Transverse colon (tissue), 4 donors: ENCODE measurements around the gene PTPN3. TPM values are rescaled to one million over a fixed set of nuclear protein-coding genes. Genes with fewer than 3 reads are reported as not detected.

Experiments used
- DNase-seq: peaks from one replicate; pipeline ENCODE4 v3.0.0-alpha.2; 2019
- H3K27ac ChIP-seq, 4 donors: fragments of 200-600 bp; sonication (generic); 2 replicates each; pipeline ENCODE4 v1.5.1; 2016 to 2018; ENCODE audit warnings: inconsistent platforms in 4 of 4
- H3K27me3 ChIP-seq: fragments of 200-600 bp; sonication (generic); 2 replicates; pipeline ENCODE4 v1.5.1; 2017; ENCODE audit warnings: inconsistent platforms
- H3K36me3 ChIP-seq, 4 donors: fragments of 200-600 bp; sonication (generic); 2 replicates each; pipeline ENCODE4 v1.5.1; 2017 to 2019; ENCODE audit warnings: inconsistent platforms in 4 of 4
- H3K4me1 ChIP-seq, 4 donors: fragments of 200-600 bp; sonication (generic); 2 replicates each; pipeline ENCODE4 v1.5.1; 2017 to 2020; ENCODE audit warnings: inconsistent platforms in 4 of 4
- H3K4me3 ChIP-seq, 4 donors: fragments of 200-600 bp; sonication (generic); 1 replicate in 1 of 4; 2 replicates in 3 of 4; pipeline versions ENCODE4 v1.5.1 to v1.6.1; 2017 to 2019; ENCODE audit warnings: inconsistent platforms in 4 of 4
- H3K9me3 ChIP-seq, 2 donors: fragments of 200-600 bp; sonication (generic); 2 replicates each; pipeline ENCODE4 v1.5.1; 2017 to 2019; ENCODE audit warnings: inconsistent platforms in 2 of 2
- EP300 ChIP-seq: sonication (generic); formaldehyde crosslinking; IDR thresholded peaks from one replicate; pipeline ENCODE4 v1.6.1; 2017; ENCODE audit warnings: antibody characterized with exemption, low read depth
- POLR2A ChIP-seq: fragments of 450-650 bp; IDR thresholded peaks from one replicate; pipeline ENCODE4 v1.6.1; 2016; ENCODE audit warnings: antibody characterized with exemption, mild to moderate bottlenecking, moderate library complexity
- POLR2AphosphoS5 ChIP-seq, 3 donors: sonication (generic); formaldehyde crosslinking; IDR thresholded peaks; one replicate each; pipeline ENCODE4 v1.6.1; 2016; ENCODE audit warnings: antibody characterized with exemption in 3 of 3
- WGBS, 2 donors: methylation state at CpG; one replicate each; pipeline ENCODE4 v1.1.5; 2018; ENCODE audit warnings: low coverage in 1 of 2; 5-methylcytosine and 5-hydroxymethylcytosine counted together
- in situ Hi-C, 4 donors: fragments of 200-750 bp; cut with MboI; loops; one replicate each; pipeline versions ENCODE4 v1.15.0 to v1.15.1; 2017; ENCODE audit warnings: low sequenced_read_pairs in 3 of 4, low pct_ligation_motif_present in 1 of 4, low pct_unique_long_range_greater_than_20kb in 1 of 4
- intact Hi-C: fragments of 100-400 bp; cut with DNase I; formaldehyde crosslinking; loops from one replicate; pipeline ENCODE4 v1.15.1; 2023; ENCODE audit warnings: low total_unique reads
- total RNA-seq, 4 donors: library from RNA; depleted of rRNA; stranded (reverse); fragments of >200 nt; gene quantifications; one replicate each; pipeline ENCODE4 v1.1.0, GENCODE V29; 2016
- TF ChIP-seq, protein P1 (sequence below), 5 experiments: fragments of 200-600 bp in 3 of 5; fragments of 450-650 bp in 2 of 5; sonication (generic) in 3 of 5; IDR thresholded peaks; 1 replicate in 2 of 5; 2 replicates in 3 of 5; pipeline ENCODE4 v1.5.1; 2016 to 2017; ENCODE audit warnings: antibody characterized with exemption in 5 of 5, inconsistent platforms in 3 of 5, mild to moderate bottlenecking in 2 of 5, moderate library complexity in 1 of 5

The PTPN3 gene
- total RNA-seq, 4 donors from 2014 or later: 12.7 to 27.0 (median 18.1) TPM

DNA sequence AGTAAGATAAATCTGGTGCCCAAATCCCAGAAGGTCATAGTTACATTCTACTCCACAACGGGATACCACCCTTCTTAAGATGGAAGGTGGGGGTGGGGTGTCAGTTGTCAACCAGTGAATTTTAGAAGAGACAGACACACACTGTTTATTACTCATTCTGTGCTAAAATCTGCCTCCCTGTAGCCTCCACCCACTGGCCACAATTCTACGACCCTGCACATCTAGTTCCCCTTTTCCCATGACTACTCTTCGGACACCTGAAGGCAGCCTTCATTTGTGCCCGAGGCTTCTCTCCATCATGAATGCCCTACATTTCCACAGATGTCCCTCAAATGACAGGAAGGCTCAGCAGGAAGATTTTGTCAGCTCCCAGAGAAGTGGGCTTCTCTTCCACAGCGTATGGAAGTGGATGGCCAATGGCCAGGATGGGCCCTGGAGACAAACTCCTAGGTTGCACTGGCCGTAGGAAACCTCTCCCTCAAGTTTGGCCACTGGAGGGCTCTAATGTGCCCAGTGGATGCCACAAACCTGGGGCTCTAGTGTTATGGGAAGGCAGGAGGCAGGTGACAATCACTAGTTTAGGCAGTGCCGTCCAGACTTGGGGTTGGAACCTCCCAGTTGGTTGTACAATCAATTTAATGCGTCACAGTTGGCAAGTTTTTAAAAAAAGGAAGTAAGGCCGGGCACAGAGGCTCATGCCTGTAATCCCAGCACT is 46.6 kb downstream of the PTPN3 start:
- Histone ChIP-seq H3K27ac (no peak overlapping the region), H3K4me1 (no peaks in the 10 kb centered on the region), H3K9me3 (no peaks in the 10 kb centered on the region), H3K36me3 (no peaks in the 10 kb centered on the region), H3K27me3 (no peaks in the 10 kb centered on the region), H3K4me3 (no peak overlapping the region)
- DNase-seq: no peak
- 77% methylated on average over 8 of the region's 9 CpGs; no CpG with 5 or more reads in 1 of the 2 donors for WGBS, 2 donors
- in situ Hi-C loops: no loop called here
- intact Hi-C loops: no loop called here
- TF ChIP-seq EP300 (no peak), POLR2A (no peak), POLR2AphosphoS5 (IDR thresholded peaks at IDR 0.05) (no peak)
- TF ChIP-seq, protein P1, sequence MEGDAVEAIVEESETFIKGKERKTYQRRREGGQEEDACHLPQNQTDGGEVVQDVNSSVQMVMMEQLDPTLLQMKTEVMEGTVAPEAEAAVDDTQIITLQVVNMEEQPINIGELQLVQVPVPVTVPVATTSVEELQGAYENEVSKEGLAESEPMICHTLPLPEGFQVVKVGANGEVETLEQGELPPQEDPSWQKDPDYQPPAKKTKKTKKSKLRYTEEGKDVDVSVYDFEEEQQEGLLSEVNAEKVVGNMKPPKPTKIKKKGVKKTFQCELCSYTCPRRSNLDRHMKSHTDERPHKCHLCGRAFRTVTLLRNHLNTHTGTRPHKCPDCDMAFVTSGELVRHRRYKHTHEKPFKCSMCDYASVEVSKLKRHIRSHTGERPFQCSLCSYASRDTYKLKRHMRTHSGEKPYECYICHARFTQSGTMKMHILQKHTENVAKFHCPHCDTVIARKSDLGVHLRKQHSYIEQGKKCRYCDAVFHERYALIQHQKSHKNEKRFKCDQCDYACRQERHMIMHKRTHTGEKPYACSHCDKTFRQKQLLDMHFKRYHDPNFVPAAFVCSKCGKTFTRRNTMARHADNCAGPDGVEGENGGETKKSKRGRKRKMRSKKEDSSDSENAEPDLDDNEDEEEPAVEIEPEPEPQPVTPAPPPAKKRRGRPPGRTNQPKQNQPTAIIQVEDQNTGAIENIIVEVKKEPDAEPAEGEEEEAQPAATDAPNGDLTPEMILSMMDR (IDR thresholded peaks at IDR 0.05): no peak

DNA sequence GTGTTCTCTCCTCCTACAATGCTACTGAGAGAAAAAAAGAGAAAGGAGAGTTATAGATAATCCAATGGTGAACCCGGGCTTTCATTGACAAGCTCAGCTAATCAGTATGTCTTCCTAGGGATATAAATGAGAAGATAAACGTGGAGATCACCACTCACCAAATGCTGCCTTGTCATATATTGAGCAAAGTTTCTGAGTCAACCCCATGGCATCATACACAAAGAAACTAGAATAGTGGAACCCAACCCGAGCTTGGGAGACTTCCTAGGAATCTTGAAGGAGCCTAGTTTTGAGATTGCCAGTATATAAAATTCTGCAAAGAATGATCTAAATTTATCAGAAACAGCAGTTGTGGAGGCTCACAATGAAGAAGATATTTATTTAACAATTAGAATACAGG is 47.8 kb downstream of the PTPN3 start:
- 39 to 62% methylated on average over 3 of the region's 3 CpGs for WGBS, 2 donors

DNA sequence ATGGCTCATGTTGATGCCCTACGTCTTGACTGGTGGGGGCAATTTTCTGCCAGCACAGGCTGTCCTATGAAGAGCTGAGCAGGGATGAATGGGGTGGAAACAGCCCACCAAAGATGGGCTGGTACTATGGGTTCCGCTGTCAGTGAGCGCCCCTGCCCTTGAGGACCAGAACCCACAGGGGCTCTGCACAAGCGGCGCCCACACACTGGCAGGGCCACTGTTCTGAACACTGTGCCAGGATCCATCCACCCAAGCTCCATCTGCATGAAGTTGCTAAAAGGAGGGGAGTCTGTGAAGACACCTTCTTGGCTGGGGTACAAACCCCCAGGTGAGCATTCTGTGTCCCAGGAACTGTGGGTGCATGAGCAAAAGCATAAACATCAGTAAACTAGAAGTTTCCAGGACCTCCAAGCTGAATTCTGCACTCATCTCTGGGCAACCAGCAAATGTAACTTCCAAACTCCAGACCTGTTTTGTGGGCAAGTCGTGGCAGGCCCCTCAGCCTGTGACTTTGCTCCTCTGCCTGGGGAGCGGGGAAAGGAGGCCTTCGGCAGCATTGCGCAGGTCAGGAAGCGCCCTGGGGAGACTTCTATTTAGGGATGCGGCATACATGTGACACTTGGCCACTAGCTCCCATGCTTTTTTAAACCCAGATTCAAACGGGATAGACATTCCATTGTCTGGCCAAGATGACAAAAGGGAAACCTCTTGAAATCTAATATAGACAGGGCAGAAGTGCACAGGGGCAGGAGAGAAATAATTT is 48.9 kb downstream of the PTPN3 start:
- in situ Hi-C loops: loop anchor here in 1 of 4 donors (10.0 kb wide), 1 partner anchor 76 kb away; no protein-coding TSS in a partner anchor
- intact Hi-C loops: no loop called here
- no peak for DNase-seq
- Histone ChIP-seq H3K9me3 (no peaks in the 10 kb centered on the region), H3K4me3 (no peak overlapping the region), H3K27me3 (no peaks in the 10 kb centered on the region), H3K4me1 (no peaks in the 10 kb centered on the region), H3K36me3 (no peaks in the 10 kb centered on the region), H3K27ac (no peak overlapping the region)
- TF ChIP-seq, protein P1 (IDR thresholded peaks at IDR 0.05): no peak
- TF ChIP-seq POLR2AphosphoS5 (IDR thresholded peaks at IDR 0.05): no peak
- no peak for TF ChIP-seq POLR2A
- no peak for TF ChIP-seq EP300
- WGBS, 2 donors: 92% methylated on average over 2 to 12 of the region's 12 CpGs

More for the DNA sequence above, 47.8 kb downstream of the PTPN3 start:
- Histone ChIP-seq H3K27me3 (no peaks in the 10 kb centered on the region), H3K27ac (no peak overlapping the region), H3K4me3 (no peak overlapping the region), H3K36me3 (no peaks in the 10 kb centered on the region), H3K4me1 (no peaks in the 10 kb centered on the region), H3K9me3 (no peaks in the 10 kb centered on the region)
- DNase-seq: no peak
- TF ChIP-seq, protein P1 (IDR thresholded peaks at IDR 0.05): no peak
- no peak for TF ChIP-seq POLR2A
- TF ChIP-seq EP300: no peak
- TF ChIP-seq POLR2AphosphoS5 (IDR thresholded peaks at IDR 0.05): no peak
- in situ Hi-C loops (no loop called here), intact Hi-C loops (no loop called here)

DNA sequence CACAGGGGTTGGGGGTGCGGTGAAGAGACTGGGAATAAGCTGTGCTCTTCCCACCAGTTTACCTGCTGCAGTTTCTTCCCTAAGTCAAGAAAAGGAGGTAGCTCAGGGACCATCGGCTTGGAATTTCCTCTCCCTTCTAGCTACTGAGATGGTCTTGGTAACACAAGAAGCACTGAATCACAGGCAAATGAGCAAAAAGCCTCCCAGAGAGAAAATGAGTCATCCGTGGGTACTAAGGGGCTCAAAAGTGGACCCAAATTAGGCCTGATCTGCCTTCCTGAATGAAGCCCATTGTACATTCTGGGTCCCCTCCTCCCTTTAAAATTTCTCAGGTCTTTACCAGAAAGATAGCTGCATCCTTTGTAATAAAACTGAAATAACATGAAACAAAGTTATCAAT is 49.9 kb downstream of the PTPN3 start:
- 85% methylated on average over 3 of the region's 3 CpGs; no CpG with 5 or more reads in 1 of the 2 donors for WGBS, 2 donors
- Histone ChIP-seq H3K4me3 (no peak overlapping the region), H3K36me3 (no peaks in the 10 kb centered on the region), H3K4me1 (no peaks in the 10 kb centered on the region), H3K9me3 (no peaks in the 10 kb centered on the region), H3K27me3 (no peaks in the 10 kb centered on the region), H3K27ac (no peak overlapping the region)
- TF ChIP-seq POLR2A: no peak
- TF ChIP-seq EP300: no peak
- no peak for TF ChIP-seq POLR2AphosphoS5 (IDR thresholded peaks at IDR 0.05)
- TF ChIP-seq, protein P1 (IDR thresholded peaks at IDR 0.05): no peak
- in situ Hi-C loops: loop anchor here in 1 of 4 donors (10.0 kb wide), 1 partner anchor 77 kb away; no protein-coding TSS in a partner anchor
- intact Hi-C loops: no loop called here
- DNase-seq: no peak
